Parathyroid adenoma (tissue), 2 donors: Measurements from ENCODE around the gene KCNK15.

ENCODE experiments used
- H2AFZ ChIP-seq: fragments of 300-600 bp; sonication (generic); one replicate; pipeline ENCODE4 v1.7.0; 2017; ENCODE audit warnings: antibody characterized with exemption, mild to moderate bottlenecking
- H3K27ac ChIP-seq: fragments of 300-600 bp; sonication (generic); one replicate; pipeline ENCODE4 v1.7.0; 2017
- H3K27me3 ChIP-seq: fragments of 300-600 bp; sonication (generic); one replicate; pipeline ENCODE4 v1.7.0; 2017; ENCODE audit warnings: low read length; ENCODE audit not compliant: control insufficient read depth, insufficient read depth
- H3K36me3 ChIP-seq: fragments of 300-600 bp; sonication (generic); one replicate; pipeline ENCODE4 v1.7.0; 2017; ENCODE audit warnings: low read length; ENCODE audit not compliant: control insufficient read depth, insufficient read depth
- H3K4me1 ChIP-seq: fragments of 300-600 bp; sonication (generic); one replicate; pipeline ENCODE4 v1.7.0; 2017; ENCODE audit warnings: control low read depth
- H3K4me2 ChIP-seq: fragments of 300-600 bp; sonication (generic); one replicate; pipeline ENCODE4 v1.7.0; 2017; ENCODE audit warnings: low read length
- H3K4me3 ChIP-seq: fragments of 300-600 bp; sonication (generic); one replicate; pipeline ENCODE4 v1.7.0; 2017; ENCODE audit warnings: low read depth, low read length
- H3K79me2 ChIP-seq: fragments of 300-600 bp; sonication (generic); one replicate; pipeline ENCODE4 v1.7.0; 2017; ENCODE audit warnings: control low read depth
- H3K9ac ChIP-seq: fragments of 300-600 bp; sonication (generic); one replicate; pipeline ENCODE4 v1.7.0; 2017; ENCODE audit warnings: mild to moderate bottlenecking
- H3K9me3 ChIP-seq: fragments of 300-600 bp; sonication (generic); one replicate; pipeline ENCODE4 v1.7.0; 2017; ENCODE audit warnings: low read length; ENCODE audit not compliant: control insufficient read depth
- CTCF ChIP-seq: fragments of 300-600 bp; sonication (generic); IDR thresholded peaks from one replicate; pipeline ENCODE4 v1.7.0; 2017; ENCODE audit warnings: antibody characterized with exemption, mild to moderate bottlenecking
- donor health status: primary hyperparathyroidism.

Gene KCNK15

GRCh38 chr20:44737116-44737515 lies 8.5 kb upstream of the KCNK15 start:
- no peaks in the 10 kb centered on the region for H3K4me1 ChIP-seq
- no peaks in the 10 kb centered on the region for H3K79me2 ChIP-seq
- no peaks in the 10 kb centered on the region for H3K36me3 ChIP-seq
- H3K27ac ChIP-seq: no peak overlapping the region
- no peak for TF ChIP-seq CTCF
- no peak overlapping the region for H3K4me3 ChIP-seq
- no peaks in the 10 kb centered on the region for H3K27me3 ChIP-seq
- H2AFZ ChIP-seq: no peak overlapping the region
- no peak overlapping the region for H3K4me2 ChIP-seq
- no peaks in the 10 kb centered on the region for H3K9me3 ChIP-seq
- H3K9ac ChIP-seq: no peak overlapping the region

DNA sequence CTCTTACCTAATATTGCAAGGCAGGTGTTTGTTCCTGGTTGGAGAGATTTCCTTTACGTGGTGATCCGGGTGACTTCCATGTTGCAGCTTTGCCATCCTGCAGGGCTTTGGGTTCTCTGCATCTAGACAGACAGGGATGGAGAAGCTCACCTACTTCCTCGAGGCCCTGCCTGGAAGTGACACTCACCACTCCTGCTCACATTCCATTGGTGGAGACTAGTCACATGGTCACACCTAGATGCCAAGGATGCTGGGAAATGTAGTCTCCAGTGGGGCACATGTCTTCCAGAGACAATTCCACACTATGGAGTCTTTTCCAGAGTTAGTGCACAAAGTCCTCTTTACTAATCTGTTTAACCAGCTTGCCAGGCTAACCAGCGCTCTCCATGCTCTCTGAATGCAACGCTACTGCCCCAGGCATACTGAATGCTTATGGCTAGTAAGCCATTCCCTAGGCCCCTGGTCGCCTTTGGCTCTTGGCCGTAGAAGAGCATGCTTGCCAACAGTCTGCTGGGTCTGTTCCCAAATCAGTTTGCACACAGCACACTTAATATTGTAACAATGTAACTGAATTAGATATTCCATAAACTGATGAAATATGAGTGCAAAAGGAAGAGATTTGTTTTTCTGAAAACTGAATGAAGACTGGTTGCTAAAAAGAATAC lies 6.7 kb upstream of the KCNK15 start:
- no peaks in the 10 kb centered on the region for H3K27me3 ChIP-seq
- no peaks in the 10 kb centered on the region for H3K79me2 ChIP-seq
- no peak for TF ChIP-seq CTCF
- H3K27ac ChIP-seq: no peak overlapping the region
- no peaks in the 10 kb centered on the region for H3K4me1 ChIP-seq
- H3K9me3 ChIP-seq: no peaks in the 10 kb centered on the region
- H3K9ac ChIP-seq: no peak overlapping the region
- H3K36me3 ChIP-seq: no peaks in the 10 kb centered on the region
- no peak overlapping the region for H2AFZ ChIP-seq
- no peak overlapping the region for H3K4me3 ChIP-seq
- H3K4me2 ChIP-seq: no peak overlapping the region

DNA sequence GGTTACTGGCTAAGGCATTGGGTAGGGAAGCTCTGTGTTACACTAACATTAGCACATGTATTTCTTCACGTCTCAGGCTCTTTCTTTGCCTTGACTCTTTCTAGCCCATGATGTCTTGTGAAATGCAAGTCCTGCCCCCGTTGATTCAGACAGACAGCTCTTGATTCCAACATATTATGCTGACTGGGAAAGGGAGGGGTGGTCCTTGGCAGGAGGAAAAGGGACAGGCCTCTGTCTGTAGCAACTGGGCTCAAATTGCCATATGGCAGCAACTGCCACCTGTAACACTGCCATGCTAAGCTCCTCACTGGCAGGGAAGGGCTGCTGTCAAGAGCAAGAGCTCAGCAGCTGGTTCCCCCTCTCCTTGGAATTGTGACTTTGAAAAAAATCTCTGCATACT lies 5.7 kb upstream of the KCNK15 start:
- TF ChIP-seq CTCF: no peak
- H3K9me3 ChIP-seq: no peaks in the 10 kb centered on the region
- no peak overlapping the region for H3K9ac ChIP-seq
- no peak overlapping the region for H3K27ac ChIP-seq
- no peaks in the 10 kb centered on the region for H3K27me3 ChIP-seq
- no peaks in the 10 kb centered on the region for H3K36me3 ChIP-seq
- no peak overlapping the region for H3K4me2 ChIP-seq
- no peak overlapping the region for H3K4me3 ChIP-seq
- no peak overlapping the region for H2AFZ ChIP-seq
- H3K4me1 ChIP-seq: no peaks in the 10 kb centered on the region
- H3K79me2 ChIP-seq: no peaks in the 10 kb centered on the region

DNA sequence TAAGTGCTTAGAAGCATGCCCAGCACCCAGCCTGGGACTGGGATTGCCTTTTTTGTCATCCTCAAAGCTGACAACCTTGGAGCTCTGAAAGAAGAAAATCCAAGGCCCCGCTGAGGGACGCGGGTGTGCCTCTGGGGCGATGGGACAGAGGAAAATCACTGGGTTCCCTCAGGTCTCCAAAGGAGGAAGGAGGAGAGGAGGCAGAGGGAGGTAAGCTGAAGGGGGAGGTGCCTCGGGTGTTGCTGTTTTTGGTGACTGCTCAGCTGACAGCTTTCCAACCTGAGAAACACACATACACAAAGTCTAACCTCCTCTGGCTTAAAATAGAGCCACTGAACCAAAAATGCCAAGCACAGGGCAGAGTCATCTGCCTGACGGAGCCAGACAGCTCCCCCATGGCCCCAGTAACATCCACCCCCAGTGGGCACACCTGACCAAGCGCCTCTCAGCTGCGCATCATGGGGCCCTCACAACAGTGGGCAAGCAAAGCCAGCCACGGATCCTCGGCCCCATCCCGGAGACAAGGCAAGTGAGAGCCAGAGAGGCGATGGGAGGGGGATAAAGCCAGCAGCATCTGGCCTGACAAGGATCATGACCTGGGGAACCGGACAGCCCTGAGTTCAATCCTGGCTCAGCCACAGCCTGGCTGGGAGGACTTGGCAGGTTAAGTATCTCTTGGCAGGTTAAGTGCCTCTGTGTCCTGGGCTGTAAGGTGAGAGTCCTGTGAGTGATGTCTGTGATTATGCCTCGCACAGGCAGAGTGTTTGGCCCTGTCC lies 3.2 kb upstream of the KCNK15 start:
- Histone ChIP-seq H3K9me3 (no peaks in the 10 kb centered on the region), H3K36me3 (no peaks in the 10 kb centered on the region), H3K4me2 (no peak overlapping the region), H2AFZ (no peak overlapping the region), H3K79me2 (no peaks in the 10 kb centered on the region), H3K4me3 (no peak overlapping the region), H3K4me1 (peaks cover 3% of the 10 kb centered on the region), H3K9ac (no peak overlapping the region), H3K27ac (no peak overlapping the region), H3K27me3 (no peaks in the 10 kb centered on the region)
- TF ChIP-seq CTCF: no peak
